Neural cell (in vitro differentiated cells): Measurements from ENCODE around the gene COBLL1. TPM values are rescaled to one million over a fixed set of nuclear protein-coding genes. Genes with fewer than 3 reads are reported as not detected.

Experiments
- H2AFZ ChIP-seq: fragments of 200-600, 300-800 bp; sonication (generic), shearing (Covaris generic); 2 replicates; pipeline ENCODE4 v1.6.0; 2014; ENCODE audit warnings: low read depth, mild to moderate bottlenecking, antibody characterized with exemption, low read length, moderate library complexity
- H3F3A ChIP-seq: fragments of 200-600 bp; shearing (Covaris generic); 2 replicates; pipeline ENCODE4 v1.6.1; 2016; ENCODE audit warnings: mild to moderate bottlenecking, moderate library complexity, mixed read lengths, antibody characterized with exemption, low read length; ENCODE audit not compliant: insufficient read depth, poor library complexity, severe bottlenecking
- H3K27ac ChIP-seq: fragments of 200-600, 300-800 bp; sonication (generic), shearing (Covaris generic); 2 replicates; pipeline ENCODE4 v1.5.1; 2014; ENCODE audit warnings: mild to moderate bottlenecking, low read length, moderate library complexity
- H3K27me3 ChIP-seq: fragments of 300-800, 200-600 bp; sonication (generic), shearing (Covaris generic); 2 replicates; pipeline ENCODE4 v1.6.0; 2014; ENCODE audit warnings: mild to moderate bottlenecking, low read depth, low read length, moderate library complexity; ENCODE audit not compliant: insufficient read depth
- H3K36me3 ChIP-seq: fragments of 300-800, 200-600 bp; sonication (generic), shearing (Covaris generic); 2 replicates; pipeline ENCODE4 v1.5.1; 2014; ENCODE audit warnings: mild to moderate bottlenecking, antibody characterized with exemption, low read length, moderate library complexity; ENCODE audit not compliant: insufficient read depth
- H3K4me2 ChIP-seq: fragments of 300-800, 200-600 bp; sonication (generic), shearing (Covaris generic); 2 replicates; pipeline ENCODE4 v1.6.0; 2014; ENCODE audit warnings: mild to moderate bottlenecking, low read length
- H3K4me3 ChIP-seq: fragments of 300-800, 200-600 bp; sonication (generic), shearing (Covaris generic); 2 replicates; pipeline ENCODE4 v1.5.1; 2014; ENCODE audit warnings: mild to moderate bottlenecking, low read length, moderate library complexity
- H3K79me2 ChIP-seq: fragments of 200-600 bp; shearing (Covaris generic); replicated peaks from 2 replicates; pipeline ENCODE4 v1.6.0; 2014; ENCODE audit warnings: mild to moderate bottlenecking, low read length, moderate library complexity; ENCODE audit not compliant: insufficient read depth
- H3K9ac ChIP-seq: fragments of 300-800, 200-600 bp; sonication (generic), shearing (Covaris generic); 2 replicates; pipeline ENCODE4 v1.6.1; 2016; ENCODE audit warnings: mild to moderate bottlenecking, low read length, mixed read lengths
- H3K9me2 ChIP-seq: fragments of 200-600 bp; shearing (Covaris generic); 2 replicates; pipeline ENCODE4 v1.6.1; 2016; ENCODE audit warnings: mild to moderate bottlenecking, low read length, mixed read lengths; ENCODE audit not compliant: insufficient read depth
- H3K9me3 ChIP-seq: fragments of 200-600, 300-800 bp; sonication (generic), shearing (Covaris generic); 2 replicates; pipeline ENCODE4 v1.6.1; 2016; ENCODE audit warnings: mild to moderate bottlenecking, mixed run types, low read length, moderate library complexity, mixed read lengths
- H4K20me1 ChIP-seq: fragments of 200-600 bp; shearing (Covaris generic); 2 replicates; pipeline ENCODE4 v1.6.1; 2016; ENCODE audit warnings: mild to moderate bottlenecking, mixed run types; ENCODE audit not compliant: insufficient read depth
- CTCF ChIP-seq: fragments of 450-650 bp; IDR thresholded peaks from 2 replicates; pipeline ENCODE4 v1.5.1; 2014; ENCODE audit warnings: antibody characterized with exemption, mild to moderate bottlenecking, moderate library complexity; ENCODE audit not compliant: poor library complexity, severe bottlenecking
- EP300 ChIP-seq: fragments of 450-650 bp; conservative IDR thresholded peaks from 2 replicates; pipeline ENCODE4 v1.6.1; 2014; ENCODE audit warnings: antibody characterized with exemption, mild to moderate bottlenecking, moderate library complexity; ENCODE audit not compliant: poor library complexity, severe bottlenecking
- EZH2 ChIP-seq: fragments of 200-600, 300-800 bp; shearing (Covaris generic), sonication (generic); IDR thresholded peaks from 2 replicates; pipeline ENCODE4 v1.6.1; 2014; ENCODE audit warnings: antibody characterized with exemption, low read length, borderline replicate concordance, mild to moderate bottlenecking; ENCODE audit not compliant: insufficient read depth, poor library complexity, severe bottlenecking
- MXI1 ChIP-seq: fragments of 450-650 bp; conservative IDR thresholded peaks from 2 replicates; pipeline ENCODE4 v1.6.1; 2014; ENCODE audit warnings: antibody characterized with exemption, mild to moderate bottlenecking; ENCODE audit not compliant: poor library complexity, severe bottlenecking
- POLR2AphosphoS5 ChIP-seq: IDR thresholded peaks from 2 replicates; pipeline ENCODE4 v1.6.1; 2012
- RAD21 ChIP-seq: fragments of 450-650 bp; conservative IDR thresholded peaks from 2 replicates; pipeline ENCODE4 v1.6.1; 2014; ENCODE audit warnings: antibody characterized with exemption, mild to moderate bottlenecking, moderate library complexity
- REST ChIP-seq: IDR thresholded peaks from 2 replicates; pipeline ENCODE4 v1.6.1; 2012; ENCODE audit warnings: borderline replicate concordance
- SMC3 ChIP-seq: fragments of 450-650 bp; conservative IDR thresholded peaks from 2 replicates; pipeline ENCODE4 v1.6.1; 2014; ENCODE audit warnings: antibody characterized with exemption, mild to moderate bottlenecking, moderate library complexity; ENCODE audit not compliant: poor library complexity
- TAF1 ChIP-seq: IDR thresholded peaks from 2 replicates; pipeline ENCODE4 v1.6.1; 2012; ENCODE audit warnings: low read depth
- polyA plus RNA-seq: library from polyadenylated mRNA; depleted of rRNA; stranded (reverse); fragments of >200 nt; gene quantifications from 2 replicates; pipeline ENCODE4 v1.2.3, GENCODE V29; 2014

Gene COBLL1
- polyA plus RNA-seq, 1 donor from 2014 or later, result 0.11 TPM

DNA sequence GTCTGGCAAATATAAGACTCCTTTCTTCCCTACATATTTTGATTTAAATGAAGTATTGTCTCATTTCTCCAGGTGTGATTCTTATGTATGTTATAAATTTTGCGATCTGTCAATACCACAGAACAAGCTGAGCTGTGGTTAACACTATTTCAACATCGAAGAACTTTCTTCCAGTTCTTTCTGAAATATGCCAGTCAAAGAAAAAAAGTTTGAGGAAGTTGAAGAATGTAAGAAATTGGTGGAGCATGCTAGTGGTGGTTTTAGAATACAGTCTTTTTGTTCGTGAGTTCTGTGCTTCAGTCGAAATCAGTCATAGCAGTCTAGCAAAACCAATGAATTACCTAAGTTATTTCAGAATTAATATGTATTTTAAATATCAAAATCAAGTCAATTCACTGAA, 8.6 kb upstream of the COBLL1 start:
- H3K9me3 ChIP-seq, result no peaks in the 10 kb centered on the region
- no peak overlapping the region for H3K4me2 ChIP-seq
- no peak overlapping the region for H3K9ac ChIP-seq
- no peaks in the 10 kb centered on the region for H3K79me2 ChIP-seq
- H3K27me3 ChIP-seq, result no peaks in the 10 kb centered on the region
- no peak for TF ChIP-seq REST
- TF ChIP-seq RAD21, result no peak
- no peak for TF ChIP-seq TAF1
- TF ChIP-seq SMC3, result no peak
- no peak for TF ChIP-seq POLR2AphosphoS5
- TF ChIP-seq CTCF, result no peak
- no peak for TF ChIP-seq MXI1
- no peak for TF ChIP-seq EP300
- no peak for TF ChIP-seq EZH2
- no peaks in the 10 kb centered on the region for H4K20me1 ChIP-seq
- no peaks in the 10 kb centered on the region for H3K9me2 ChIP-seq
- H3F3A ChIP-seq, result no peaks in the 10 kb centered on the region
- H2AFZ ChIP-seq, result no peak overlapping the region
- no peaks in the 10 kb centered on the region for H3K36me3 ChIP-seq
- H3K27ac ChIP-seq, result no peak overlapping the region
- H3K4me3 ChIP-seq, result no peak overlapping the region

- Histone ChIP-seq H3K4me3 (no peak overlapping the region), H3K27ac (no peak overlapping the region), H3K36me3 (no peaks in the 10 kb centered on the region)
These were observed 7.9 kb upstream of the COBLL1 start for GRCh38 chr2:164849506-164849905.

More at GRCh38 chr2:164849506-164849905, 7.9 kb upstream of the COBLL1 start:
- no peak overlapping the region for H2AFZ ChIP-seq
- H3K9me2 ChIP-seq, result no peaks in the 10 kb centered on the region
- no peak overlapping the region for H3K4me2 ChIP-seq
- no peak for TF ChIP-seq RAD21
- TF ChIP-seq REST, result no peak
- no peak for TF ChIP-seq CTCF
- no peak for TF ChIP-seq MXI1
- TF ChIP-seq SMC3, result no peak
- no peak for TF ChIP-seq TAF1
- TF ChIP-seq POLR2AphosphoS5, result no peak
- TF ChIP-seq EZH2, result no peak
- no peak for TF ChIP-seq EP300
- no peaks in the 10 kb centered on the region for H3K79me2 ChIP-seq
- no peaks in the 10 kb centered on the region for H3K9me3 ChIP-seq
- H3F3A ChIP-seq, result no peaks in the 10 kb centered on the region
- H3K9ac ChIP-seq, result no peak overlapping the region
- no peaks in the 10 kb centered on the region for H3K27me3 ChIP-seq
- H4K20me1 ChIP-seq, result no peaks in the 10 kb centered on the region
